Left cardiac atrium (tissue), 4 donors: ENCODE data around the gene CACNG8. TPM values are rescaled to one million over a fixed set of nuclear protein-coding genes. Genes with fewer than 3 reads are reported as not detected.
A peak's percentile ranks its signal among the peaks of the same experiment; 100 is the strongest.

Experiments used
- ATAC-seq, 2 donors: fragments of 200-7000 bp; cut with Tn5 transposase; one replicate each; pipeline ENCODE4 v1.9.1; 2020; ENCODE audit warnings: mild to moderate bottlenecking in 2 of 2, moderate library complexity in 2 of 2
- DNase-seq: peaks from one replicate; pipeline ENCODE4 v3.0.0-alpha.2; 2020
- intact Hi-C, 2 donors: fragments of 100-400 bp; cut with DNase I; formaldehyde crosslinking; loops; one replicate each; pipeline versions ENCODE4 v1.14.1 to v1.15.1; 2022 to 2023
- total RNA-seq, 2 donors: library from RNA; stranded (reverse); fragmentation: NEBNext Ultra II Directional; extraction: Animal tissue kit (Norgen Biotek cat#: 25700); gene quantifications; one replicate each; pipeline ENCODE4 v1.2.1, GENCODE V29; 2021
- donor health status: DM: no; HTN: yes; CAD: no.
- donor health status: DM: no; HTN: yes; CAD: no; lungs with severe emphysema.
- donor health status: DM: yes; HTN: yes; CAD: no.
- donor health status: Dilated cardiomyopathy.

CACNG8 gene
- total RNA-seq, 2 donors from 2014 or later: 0.06 to 0.29 TPM

- no peak for DNase-seq
- no peak for ATAC-seq
- intact Hi-C loops: no loop called here
Measured at GRCh38 chr19:53960886-53961285, 1.9 kb upstream of the CACNG8 start.

DNA sequence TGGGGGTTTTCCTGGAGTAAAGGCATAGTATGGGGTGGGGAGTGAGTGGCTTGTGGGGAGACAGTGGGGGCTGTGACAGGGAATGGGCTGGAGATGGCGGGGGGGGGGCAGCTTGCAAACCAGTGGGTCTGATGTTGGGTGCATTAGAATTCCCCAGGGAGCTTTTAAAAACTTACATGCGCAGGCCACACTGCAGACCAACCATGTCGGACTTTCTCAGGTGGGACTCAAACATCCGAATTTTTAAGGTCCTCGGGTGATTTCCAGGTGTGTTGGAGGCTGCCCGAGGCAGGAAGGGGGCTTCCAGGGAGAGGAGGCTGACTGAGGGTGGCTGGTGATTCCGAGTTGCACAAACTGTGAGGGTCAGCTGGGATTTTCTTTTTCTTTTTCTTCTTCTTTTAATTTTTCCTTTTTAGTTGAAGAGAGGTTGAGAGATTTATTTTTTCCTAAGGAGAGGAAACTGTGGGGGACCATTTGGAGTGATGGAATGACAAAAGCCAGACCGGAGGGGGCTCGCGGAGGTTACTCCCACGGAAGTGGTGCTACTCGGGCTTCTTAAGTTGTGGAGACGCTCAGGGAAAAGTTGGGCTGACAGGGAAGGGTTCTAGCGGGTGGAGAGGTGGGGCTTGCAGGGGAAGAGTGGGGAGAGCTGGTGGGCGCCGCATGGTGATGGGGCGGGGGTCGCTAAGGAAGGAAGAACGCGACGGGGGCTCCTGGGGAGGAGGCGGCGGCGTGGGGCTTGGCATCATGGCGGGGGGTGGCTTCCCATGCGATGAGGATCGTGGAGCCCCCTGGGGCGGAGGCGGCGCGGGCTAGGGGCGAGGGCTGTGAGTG lies 997 bp upstream of the CACNG8 start:
- DNase-seq: no peak
- ATAC-seq: no peak
- intact Hi-C loops: no loop called here

DNA sequence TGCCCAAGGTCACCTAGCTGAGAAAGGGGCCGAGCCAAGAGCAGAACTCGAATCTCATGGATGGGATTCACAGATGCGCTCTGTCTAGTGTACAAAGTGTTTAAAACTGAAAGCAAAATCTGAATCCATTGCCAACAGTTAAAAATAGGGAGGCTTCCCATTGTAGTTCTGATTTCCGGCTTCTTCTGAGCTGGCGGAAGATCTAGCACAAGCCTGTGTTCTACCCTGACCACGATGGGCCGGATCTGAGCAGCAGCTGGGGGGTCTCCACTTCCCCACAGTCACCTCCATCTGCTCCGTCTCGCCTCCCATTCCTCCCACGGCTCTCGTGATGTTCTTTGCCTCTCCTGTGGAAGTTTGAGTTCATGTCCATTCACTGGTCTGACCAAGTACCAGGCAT lies 2.4 kb downstream of the CACNG8 start:
- ATAC-seq: no peak

GRCh38 chr19:53966931-53967330 lies 4.2 kb downstream of the CACNG8 start:
- no peak for ATAC-seq

More for the DNA sequence above, 2.4 kb downstream of the CACNG8 start:
- no peak for DNase-seq
- intact Hi-C loops: no loop called here

GRCh38 chr19:53969366-53969765 lies 6.6 kb downstream of the CACNG8 start:
- DNase-seq: no peak
- no peak for ATAC-seq
- intact Hi-C loops: no loop called here

More at GRCh38 chr19:53966931-53967330, 4.2 kb downstream of the CACNG8 start:
- DNase-seq: no peak
- intact Hi-C loops: no loop called here

DNA sequence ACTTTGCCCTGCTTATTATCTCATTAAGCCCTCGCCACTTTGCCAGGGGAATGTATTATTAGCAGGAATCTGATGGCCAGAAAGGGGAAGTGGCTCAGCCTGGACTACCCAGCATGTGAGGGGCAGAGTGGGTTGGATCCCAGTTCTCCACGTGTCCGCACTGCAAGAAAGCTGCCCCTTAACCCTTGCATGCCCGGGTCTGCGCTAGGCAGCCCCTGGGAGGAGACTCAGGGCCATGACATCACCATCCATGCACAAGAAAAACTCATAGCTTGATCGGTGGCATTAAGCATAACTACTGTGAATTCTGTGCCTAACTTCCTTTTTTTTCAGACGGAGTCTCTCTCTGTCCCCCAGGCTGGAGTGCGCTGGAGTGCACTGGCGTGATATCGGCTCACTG lies 8.9 kb downstream of the CACNG8 start:
- no peak for DNase-seq
- ATAC-seq: no peak
- intact Hi-C loops: no loop called here

GRCh38 chr19:53977429-53977990 lies 14.8 kb downstream of the CACNG8 start:
- DNase-seq (peak; percentile 88), ATAC-seq (peak; percentile 79 to 86)
- intact Hi-C loops: no loop called here

DNA sequence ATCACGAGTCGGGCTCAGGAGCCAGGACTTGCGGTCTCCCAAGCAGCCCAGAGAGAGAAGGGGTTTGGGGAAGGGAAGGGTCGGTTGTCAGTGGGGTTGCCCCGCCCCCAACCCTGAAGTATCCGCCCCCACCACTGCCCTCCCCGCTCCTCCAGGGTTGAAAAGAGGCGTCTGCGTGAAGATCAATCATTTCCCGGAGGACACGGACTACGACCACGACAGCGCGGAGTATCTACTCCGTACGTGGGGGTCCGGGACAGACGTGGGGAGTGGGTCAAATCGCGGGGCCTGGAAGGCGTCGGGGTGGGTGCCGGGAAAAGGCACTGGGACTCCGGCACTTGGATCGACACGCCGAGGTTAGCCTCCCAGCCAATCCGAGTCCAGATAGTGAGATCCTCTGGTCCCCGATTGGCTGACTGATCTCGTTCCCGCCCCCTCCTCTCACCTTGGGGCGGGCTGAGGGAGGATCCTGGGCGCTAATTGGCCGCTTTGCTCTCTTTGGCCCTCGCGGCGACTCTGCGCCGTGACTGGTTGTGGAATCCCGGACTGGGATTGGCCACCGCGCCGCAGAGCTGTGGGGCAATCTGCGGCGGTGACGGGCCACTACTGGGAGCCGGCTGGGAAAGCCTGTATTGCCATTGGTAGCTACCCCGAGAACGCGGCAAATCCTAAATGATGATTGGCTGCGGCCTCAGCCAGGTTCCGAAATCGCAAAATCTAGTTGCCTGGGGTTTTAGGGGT lies 15.4 kb downstream of the CACNG8 start:
- ATAC-seq: peak; percentile 62 to 65
- intact Hi-C loops: no loop called here
- DNase-seq: peak; percentile 74

DNA sequence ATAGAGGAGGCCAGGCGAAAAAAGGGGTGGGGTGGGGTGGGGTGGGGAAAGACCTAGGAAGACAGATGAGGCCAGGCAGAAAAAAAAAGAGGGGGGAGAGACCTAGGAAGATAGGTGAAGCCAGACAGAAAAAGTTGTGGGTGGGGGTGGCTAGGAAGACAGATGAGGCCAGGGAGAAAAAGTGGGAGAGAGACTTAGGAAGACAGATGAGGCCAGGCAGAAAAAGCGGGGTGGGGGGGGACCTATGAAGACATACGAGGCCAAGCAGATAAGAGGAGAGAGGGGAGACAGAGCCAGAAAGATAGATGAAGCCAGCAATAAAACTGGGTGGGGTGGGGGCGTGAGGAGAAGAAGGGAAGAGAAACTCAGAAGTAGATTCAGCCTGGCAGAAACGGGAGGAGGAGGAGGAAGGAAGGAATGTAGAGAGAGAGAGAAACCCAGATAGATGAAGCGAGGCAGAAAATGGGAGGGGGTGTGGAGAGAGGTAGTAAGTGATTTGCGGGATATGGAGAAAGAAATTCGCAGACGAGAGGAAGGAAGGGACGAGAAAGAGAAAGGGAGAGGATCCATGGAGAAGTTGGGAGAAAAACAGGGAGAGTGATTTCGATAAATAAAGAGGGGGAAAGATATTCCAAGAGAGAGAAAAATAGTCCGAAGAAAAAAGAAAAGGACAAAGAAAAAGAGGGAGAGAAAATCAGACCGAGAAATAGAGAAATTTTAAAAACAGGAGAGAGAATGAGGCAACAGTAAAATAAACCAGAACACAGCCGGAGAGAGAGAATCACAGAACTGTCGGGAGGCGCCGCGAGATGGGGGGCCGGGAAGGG lies 16.5 kb downstream of the CACNG8 start:
- intact Hi-C loops: no loop called here
- no peak for ATAC-seq
- no peak for DNase-seq

GRCh38 chr19:53980539-53981375 lies 18.0 kb downstream of the CACNG8 start:
- DNase-seq (peak; percentile 68), ATAC-seq (peak in 1 of 2 donors; percentile 28)
- intact Hi-C loops: no loop called here

GRCh38 chr19:53981376-53981951 lies 18.7 kb downstream of the CACNG8 start:
- intact Hi-C loops: no loop called here
- DNase-seq (no peak), ATAC-seq (no peak)

- intact Hi-C loops: no loop called here
- ATAC-seq: no peak
- no peak for DNase-seq
Measured at GRCh38 chr19:53982001-53982451, 19.3 kb downstream of the CACNG8 start.

DNA sequence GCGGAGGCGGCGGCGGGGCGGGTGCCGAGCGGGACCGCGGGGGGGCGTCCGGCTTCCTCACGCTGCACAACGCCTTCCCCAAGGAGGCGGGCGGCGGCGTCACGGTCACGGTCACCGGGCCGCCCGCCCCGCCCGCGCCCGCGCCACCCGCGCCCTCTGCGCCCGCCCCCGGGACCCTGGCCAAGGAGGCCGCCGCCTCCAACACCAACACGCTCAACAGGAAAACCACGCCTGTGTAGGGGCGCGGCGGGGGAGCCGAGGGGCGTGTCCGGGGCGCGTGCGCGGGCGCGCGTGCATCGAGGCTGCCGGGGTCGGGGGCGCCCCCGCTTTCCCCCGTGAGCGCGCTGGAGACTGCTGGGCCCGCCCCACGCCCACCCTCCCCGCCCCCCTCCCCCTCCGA lies 19.9 kb downstream of the CACNG8 start:
- ATAC-seq (peak in 1 of 2 donors; percentile 25), DNase-seq (peak; percentile 81)
- intact Hi-C loops: no loop called here

DNA sequence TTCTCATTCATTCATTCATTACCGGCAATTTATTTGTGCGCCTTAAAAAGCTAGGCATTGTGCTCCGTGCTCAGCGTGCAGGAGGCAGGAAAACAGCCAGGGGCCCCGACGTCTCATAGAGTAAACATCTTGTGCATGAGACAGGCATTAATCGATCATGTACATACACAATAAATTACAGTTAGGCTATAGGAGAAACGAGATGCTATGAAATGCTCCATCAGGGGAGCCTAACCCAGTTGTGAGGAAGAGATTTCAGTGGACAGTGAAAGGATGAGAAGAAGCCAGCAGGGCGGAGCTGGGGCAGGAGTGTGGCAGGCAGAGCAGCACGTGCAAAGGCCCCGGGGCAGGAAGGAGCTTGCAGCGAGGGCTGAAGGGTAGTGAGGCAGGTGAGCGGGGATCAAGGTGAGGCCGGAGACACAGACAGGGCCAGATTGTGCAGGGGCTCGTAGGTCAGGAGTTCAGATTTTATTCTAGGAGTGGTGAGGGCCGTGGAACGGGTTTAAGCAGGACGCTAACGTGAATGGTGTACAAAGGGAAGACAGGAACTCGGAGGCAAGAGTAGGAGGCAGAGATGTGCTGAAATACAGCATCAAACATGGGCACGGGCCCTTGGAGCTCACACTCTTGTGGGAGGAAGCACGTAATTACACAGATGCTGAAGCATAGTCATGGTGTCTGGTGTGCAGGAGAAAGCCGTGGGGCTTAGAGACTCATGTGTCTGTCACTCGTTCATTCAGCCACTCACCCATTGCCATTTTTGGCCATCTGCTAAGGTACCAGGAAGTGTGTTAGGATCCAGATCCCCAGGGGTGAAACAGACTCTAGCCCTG lies 20.9 kb downstream of the CACNG8 start:
- intact Hi-C loops: no loop called here
- DNase-seq: no peak
- no peak for ATAC-seq

DNA sequence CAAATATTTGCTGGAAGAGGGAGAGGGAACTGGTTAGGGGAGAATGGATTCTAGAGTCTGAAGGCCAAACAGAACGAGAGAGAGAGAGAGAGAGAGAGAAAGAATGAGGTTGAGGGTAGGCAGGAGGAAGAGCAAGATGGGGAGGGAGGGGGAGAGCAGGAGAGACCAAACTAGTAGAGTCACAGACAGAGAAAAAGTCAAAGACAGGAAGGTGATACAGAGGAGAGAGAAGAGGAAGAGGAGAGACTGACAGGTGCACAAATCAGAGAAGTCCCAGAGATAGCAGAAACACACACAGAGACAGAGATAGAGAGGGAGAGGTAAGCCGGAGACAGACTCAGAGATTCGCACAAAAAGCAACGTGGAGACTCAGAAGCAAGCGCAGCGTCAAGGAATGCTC lies 23.1 kb downstream of the CACNG8 start:
- DNase-seq: no peak
- intact Hi-C loops: no loop called here
- ATAC-seq: no peak

DNA sequence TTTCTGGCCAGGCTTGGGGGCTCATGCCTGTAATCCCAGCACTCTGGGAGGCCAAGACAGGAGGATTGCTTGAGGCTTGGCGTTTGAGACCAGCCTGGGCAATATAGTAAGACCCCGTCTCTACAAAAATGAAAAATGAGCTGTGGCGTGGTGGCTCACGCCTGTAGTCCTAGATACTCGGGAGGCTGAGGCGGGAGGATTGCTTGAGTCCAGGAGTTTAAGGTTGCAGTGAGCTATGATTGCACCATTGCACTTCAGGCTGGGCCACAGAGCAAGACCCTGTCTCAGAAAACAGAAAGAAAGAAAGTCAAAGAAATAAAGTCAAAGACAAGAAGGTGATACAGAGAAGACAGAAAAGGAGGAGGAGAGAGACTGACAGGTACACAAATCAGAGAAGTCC lies 26.2 kb downstream of the CACNG8 start:
- ATAC-seq: no peak
- intact Hi-C loops: no loop called here

More for the DNA sequence above, 26.2 kb downstream of the CACNG8 start:
- no peak for DNase-seq
